ENCODE data around the gene DES. TPM values are rescaled to one million over a fixed set of nuclear protein-coding genes. Genes with fewer than 3 reads are reported as not detected.

Gene DES
- total and polyA plus RNA-seq, 2 donors (not counting 3 experiments of a cell fraction or from before 2014, with no cell fraction given), result not detected

DNA sequence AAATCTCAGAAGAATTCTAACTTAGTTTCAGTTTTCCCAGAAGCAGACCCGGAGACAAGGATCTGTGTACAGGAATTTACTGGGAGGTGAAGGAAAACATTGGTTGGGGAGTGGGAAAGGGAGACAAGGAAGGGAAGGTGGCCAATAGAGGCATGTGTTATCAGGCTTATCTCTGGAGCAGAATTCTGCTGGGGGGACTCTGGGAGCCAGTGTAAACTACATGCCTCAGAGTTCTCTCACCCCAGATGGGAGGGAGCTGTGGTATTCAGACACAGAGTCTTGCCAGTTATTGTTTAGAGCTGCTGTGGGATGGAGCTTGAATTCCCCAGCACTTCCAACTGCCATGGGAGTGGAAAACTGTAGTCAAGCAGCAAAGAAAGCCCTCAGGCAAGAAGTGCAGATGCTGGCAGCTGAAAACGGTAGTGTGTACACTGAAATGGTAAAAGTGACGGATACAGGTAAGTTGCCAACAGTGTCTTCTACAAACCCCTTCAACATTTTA lies 49.4 kb upstream of the DES start:
- no peak overlapping the region for H2AFZ ChIP-seq (ENCODE audit: low read depth, low read length)
- POLR2A ChIA-PET, result no interaction called here
- H4K20me1 ChIP-seq (replicated peaks; ENCODE audit: control insufficient read depth, extremely low read depth, insufficient read depth, low read length), result no peaks in the 10 kb centered on the region
- H3K4me3 ChIP-seq (replicated peaks in 1 of 3; ENCODE audit: insufficient read depth in 1 of 3, low read depth in 1 of 3, low read length in 3 of 3), result no peak overlapping the region
- H3K27ac ChIP-seq (ENCODE audit: insufficient read depth, low read depth, low read length), result no peak overlapping the region
- no peaks in the 10 kb centered on the region for H3K9me1 ChIP-seq (replicated peaks; ENCODE audit: control insufficient read depth, extremely low read depth, insufficient read depth, low read length)
- TF ChIP-seq MYC (IDR thresholded peaks at IDR 0.05; ENCODE audit: low read depth, low read length), result no peak
- no peak for TF ChIP-seq JUN (IDR thresholded peaks at IDR 0.05; ENCODE audit: borderline replicate concordance, insufficient read depth, insufficient read length, low read depth)
- no peak for TF ChIP-seq GATA2 (IDR thresholded peaks at IDR 0.05; ENCODE audit: insufficient read depth, insufficient read length, low read depth, low read length)
- TF ChIP-seq POLR2AphosphoS5 (IDR thresholded peaks at IDR 0.05; ENCODE audit: insufficient read depth, low read depth, low read length), result no peak
- TF ChIP-seq, protein P1, sequence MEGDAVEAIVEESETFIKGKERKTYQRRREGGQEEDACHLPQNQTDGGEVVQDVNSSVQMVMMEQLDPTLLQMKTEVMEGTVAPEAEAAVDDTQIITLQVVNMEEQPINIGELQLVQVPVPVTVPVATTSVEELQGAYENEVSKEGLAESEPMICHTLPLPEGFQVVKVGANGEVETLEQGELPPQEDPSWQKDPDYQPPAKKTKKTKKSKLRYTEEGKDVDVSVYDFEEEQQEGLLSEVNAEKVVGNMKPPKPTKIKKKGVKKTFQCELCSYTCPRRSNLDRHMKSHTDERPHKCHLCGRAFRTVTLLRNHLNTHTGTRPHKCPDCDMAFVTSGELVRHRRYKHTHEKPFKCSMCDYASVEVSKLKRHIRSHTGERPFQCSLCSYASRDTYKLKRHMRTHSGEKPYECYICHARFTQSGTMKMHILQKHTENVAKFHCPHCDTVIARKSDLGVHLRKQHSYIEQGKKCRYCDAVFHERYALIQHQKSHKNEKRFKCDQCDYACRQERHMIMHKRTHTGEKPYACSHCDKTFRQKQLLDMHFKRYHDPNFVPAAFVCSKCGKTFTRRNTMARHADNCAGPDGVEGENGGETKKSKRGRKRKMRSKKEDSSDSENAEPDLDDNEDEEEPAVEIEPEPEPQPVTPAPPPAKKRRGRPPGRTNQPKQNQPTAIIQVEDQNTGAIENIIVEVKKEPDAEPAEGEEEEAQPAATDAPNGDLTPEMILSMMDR (IDR thresholded peaks at IDR 0.05; ENCODE audit: extremely low read depth in 1 of 2, insufficient read depth in 1 of 2, low read depth in 1 of 2, low read length in 2 of 2), result no peak
- TF ChIP-seq EZH2 (IDR thresholded peaks at IDR 0.05; ENCODE audit: borderline replicate concordance, low read depth, low read length, severe bottlenecking), result no peak
- no peak for TF ChIP-seq POLR2A (IDR thresholded peaks at IDR 0.05; ENCODE audit: low read depth, low read length)
- TF ChIP-seq FOS (IDR thresholded peaks at IDR 0.05; ENCODE audit: borderline replicate concordance, insufficient read depth, low read length), result no peak
- TF ChIP-seq, protein P2, sequence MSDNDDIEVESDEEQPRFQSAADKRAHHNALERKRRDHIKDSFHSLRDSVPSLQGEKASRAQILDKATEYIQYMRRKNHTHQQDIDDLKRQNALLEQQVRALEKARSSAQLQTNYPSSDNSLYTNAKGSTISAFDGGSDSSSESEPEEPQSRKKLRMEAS (IDR thresholded peaks at IDR 0.05; ENCODE audit: insufficient read depth, insufficient read length), result no peak
- no peaks in the 10 kb centered on the region for H3K4me1 ChIP-seq (ENCODE audit: control insufficient read depth, extremely low read depth, insufficient read depth, low read length)
- DNase-seq (ENCODE audit: low read depth, low spot score), result peak; percentile 82
- CTCF ChIA-PET, result interaction anchor here (1.2 to 2.1 kb wide), 4 partner anchors 15 to 34 kb away, joined by 3 to 6 read pairs (median 4); partner anchors contain the start of gene DNPEP
- H3K79me2 ChIP-seq (ENCODE audit: control insufficient read depth, insufficient read depth, low read length), result no peaks in the 10 kb centered on the region
- no peaks in the 10 kb centered on the region for H3K9me3 ChIP-seq (replicated peaks; ENCODE audit: control insufficient read depth, insufficient read depth, low read length)
- no peak overlapping the region for H3K4me2 ChIP-seq (ENCODE audit: insufficient read depth, low read length)
- H3K36me3 ChIP-seq (ENCODE audit: control insufficient read depth in 2 of 2, extremely low read depth in 1 of 2, insufficient read depth in 2 of 2, low read length in 2 of 2), result peaks cover 0 to 2% of the 10 kb centered on the region in 2 experiments
- no TSS peak for BruUV-seq (replicated peaks)
- intact Hi-C loops (cut with micrococcal nuclease) (no loop called here), dilution Hi-C loops (cut with MboI; ENCODE audit: extremely low pct_ligation_motif_present, low sequenced_read_pairs) (no loop called here)
- no peaks in the 10 kb centered on the region for H3K27me3 ChIP-seq (ENCODE audit: control insufficient read depth in 2 of 2, insufficient read depth in 2 of 2, low read length in 2 of 2)
- no peak for FAIRE-seq
- no peak overlapping the region for H3K9ac ChIP-seq (replicated peaks; ENCODE audit: extremely low read depth, insufficient read depth, low read length)
